NCI-H1417 treated with DMSO at 0.1 percent for 48 hours (cell line): ENCODE data around the gene MACROD2.

Experiments
- DNase-seq: peaks from one replicate; lab custom pipeline; 2025; lab: John Stamatoyannopoulos, UW

The MACROD2 gene

GRCh38 chr20:15445056-15445840 lies 1449.9 kb downstream of the MACROD2 start:
- no peak for DNase-seq

GRCh38 chr20:15446373-15446772 lies 1451.1 kb downstream of the MACROD2 start:
- no peak for DNase-seq

GRCh38 chr20:15447549-15447948 lies 1452.2 kb downstream of the MACROD2 start:
- no peak for DNase-seq

GRCh38 chr20:15449061-15449460 lies 1453.7 kb downstream of the MACROD2 start:
- DNase-seq = no peak

GRCh38 chr20:15451241-15451640 lies 1455.9 kb downstream of the MACROD2 start:
- DNase-seq = no peak

DNA sequence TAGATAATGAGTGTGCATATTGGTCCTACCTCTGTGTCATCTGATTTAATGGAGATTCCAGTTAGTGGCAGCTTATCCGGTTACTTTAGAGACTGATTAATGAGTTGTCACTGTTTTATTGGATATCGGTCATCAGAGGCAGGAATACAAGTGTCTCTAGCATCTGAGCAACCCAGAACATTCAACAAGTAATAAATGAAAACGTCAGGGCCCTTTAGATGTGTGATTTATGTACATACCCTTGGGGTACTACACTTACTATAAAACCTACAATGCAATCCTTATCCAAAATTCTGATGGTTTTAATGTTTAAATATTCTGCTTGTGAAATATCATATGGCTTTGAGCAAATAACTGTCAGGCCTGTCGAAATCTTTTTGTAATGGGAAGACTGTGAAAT lies 1460.0 kb downstream of the MACROD2 start:
- DNase-seq = no peak

DNA sequence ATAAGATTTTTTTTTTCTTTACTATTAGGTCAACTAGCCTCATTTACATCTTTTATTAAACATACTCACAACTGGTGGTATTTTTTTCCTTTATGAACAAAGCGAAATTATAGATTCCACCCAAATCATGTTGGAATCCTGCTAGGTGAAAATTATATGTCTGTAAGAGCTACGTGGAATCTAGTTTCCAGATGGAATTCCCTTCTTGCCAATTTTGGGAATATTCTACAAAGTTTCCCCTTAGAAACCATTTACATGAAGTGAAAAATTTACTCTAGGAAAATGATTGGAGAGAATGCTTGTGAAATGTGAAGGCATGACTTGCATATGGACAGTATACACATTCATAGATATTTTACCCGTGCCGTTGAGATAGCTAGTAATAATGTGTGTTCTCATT lies 1466.6 kb downstream of the MACROD2 start:
- no peak for DNase-seq

GRCh38 chr20:15475483-15475882 lies 1480.2 kb downstream of the MACROD2 start:
- peak; percentile 66 for DNase-seq

- DNase-seq = no peak
Observed at GRCh38 chr20:15476186-15476585, 1480.9 kb downstream of the MACROD2 start.

DNA sequence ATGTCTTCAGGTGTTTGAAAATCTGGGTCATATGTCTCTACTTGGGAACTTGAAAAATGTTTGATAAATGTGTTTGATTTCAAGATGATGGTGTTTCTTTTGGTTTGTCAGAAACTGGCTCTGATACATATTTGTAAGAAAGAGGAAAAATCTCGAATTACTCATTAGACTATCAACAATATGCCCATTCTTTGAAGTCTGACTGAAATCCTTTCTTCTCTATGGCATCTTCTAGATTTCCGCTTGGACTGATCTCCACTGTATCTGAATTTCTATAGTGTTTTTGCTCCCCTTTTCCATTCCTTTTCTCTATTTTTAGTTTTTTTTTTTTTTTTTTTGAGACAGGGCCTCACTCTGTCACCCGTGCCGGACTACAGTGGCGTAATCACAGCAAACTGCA lies 1481.5 kb downstream of the MACROD2 start:
- no peak for DNase-seq

DNA sequence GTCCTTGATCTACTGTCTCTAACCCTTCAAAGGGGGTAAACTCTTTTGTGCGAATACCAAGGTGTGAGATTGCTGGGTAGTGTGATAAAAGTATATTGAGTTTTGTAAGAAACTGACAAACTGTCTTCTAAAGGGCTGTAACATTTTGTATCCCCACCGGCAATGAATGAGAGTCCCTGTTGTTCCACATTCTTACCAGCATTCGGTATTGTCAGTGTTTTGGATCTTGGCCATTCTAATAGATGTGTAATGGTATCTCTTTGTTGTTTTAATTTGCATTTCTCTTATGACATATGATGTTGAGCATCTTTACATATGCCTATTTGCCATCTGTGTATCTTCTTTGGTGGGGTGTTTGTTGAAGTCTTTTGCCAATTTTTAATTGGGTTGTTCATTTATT lies 1487.2 kb downstream of the MACROD2 start:
- DNase-seq = no peak

DNA sequence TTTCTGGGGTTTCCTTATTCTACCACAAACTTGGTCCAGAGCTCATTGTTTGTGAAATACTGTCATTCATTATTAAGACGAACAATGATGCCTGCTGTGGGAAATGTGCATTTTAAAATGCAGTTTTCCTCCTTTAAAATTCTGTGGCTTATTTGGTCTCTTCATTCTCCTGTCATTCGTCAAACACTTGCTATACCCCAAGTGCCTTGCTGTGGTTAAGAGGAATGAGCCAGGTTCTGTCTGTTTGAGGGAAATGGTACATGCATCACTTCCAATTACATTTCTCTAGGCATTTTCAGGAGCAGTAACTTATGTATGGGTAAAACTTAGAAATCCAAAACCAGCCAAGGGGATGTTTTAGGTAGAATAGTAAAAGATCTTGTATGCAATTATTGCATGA lies 1490.2 kb downstream of the MACROD2 start:
- no peak for DNase-seq

DNA sequence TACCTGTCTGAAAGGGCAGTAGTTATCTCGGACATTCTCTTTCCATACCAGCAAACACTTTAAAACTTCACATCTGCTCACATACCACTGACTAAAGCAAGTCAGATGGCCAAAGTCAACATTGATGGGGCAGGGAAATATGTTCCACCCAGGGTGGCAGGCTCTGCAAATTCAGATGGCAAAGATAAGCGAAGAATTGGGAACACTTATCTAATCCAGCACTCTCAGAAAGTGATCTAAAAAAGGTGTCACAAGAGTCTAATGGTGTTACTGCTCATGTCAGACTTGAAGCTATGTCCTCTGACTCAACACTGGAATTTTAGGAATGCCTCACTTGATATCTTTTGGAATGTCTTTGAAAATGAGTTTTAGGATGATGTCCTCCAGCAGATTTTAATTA lies 1491.7 kb downstream of the MACROD2 start:
- DNase-seq = no peak

GRCh38 chr20:15487682-15488081 lies 1492.4 kb downstream of the MACROD2 start:
- DNase-seq = no peak

GRCh38 chr20:15491575-15491974 lies 1496.3 kb downstream of the MACROD2 start:
- no peak for DNase-seq

DNA sequence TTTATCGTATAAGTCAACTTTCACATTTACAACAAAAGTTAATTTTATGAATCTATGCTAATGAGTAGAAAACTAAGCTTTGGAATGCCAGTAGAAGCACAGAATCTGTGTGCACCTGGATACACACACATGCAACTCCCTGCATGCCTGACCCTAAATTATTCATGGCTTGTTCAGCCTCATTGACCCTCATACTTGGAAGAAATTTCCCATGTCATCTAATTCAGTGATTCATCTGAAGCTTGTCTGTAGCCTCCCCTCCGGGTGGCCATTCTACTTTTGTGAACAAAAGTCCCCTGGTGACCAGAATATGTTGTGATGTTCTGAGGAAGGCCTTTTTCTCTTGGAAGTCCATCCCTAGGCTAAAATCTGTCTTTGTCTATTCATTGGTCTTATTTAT lies 1499.5 kb downstream of the MACROD2 start:
- no peak for DNase-seq

GRCh38 chr20:15496501-15497039 lies 1501.3 kb downstream of the MACROD2 start:
- no peak for DNase-seq

DNA sequence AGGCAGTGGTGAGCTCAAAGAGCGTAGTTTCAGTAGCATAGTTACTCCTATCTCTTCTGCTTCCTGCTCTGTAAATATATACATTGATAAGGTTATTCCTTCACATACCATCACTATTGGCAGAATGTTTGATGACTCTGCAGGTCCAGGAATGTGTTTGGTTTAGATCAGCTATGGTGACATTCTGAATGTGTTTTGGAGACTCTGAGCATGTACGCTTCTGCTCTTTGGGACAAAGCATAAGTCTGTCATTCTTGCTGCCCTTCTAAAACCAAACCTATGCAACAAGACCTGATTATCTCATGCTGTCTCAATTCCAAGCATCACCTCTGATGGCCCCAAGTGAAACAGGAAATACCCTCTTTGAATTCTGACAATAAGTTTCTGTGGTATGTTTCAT lies 1503.6 kb downstream of the MACROD2 start:
- no peak for DNase-seq

GRCh38 chr20:15506311-15506710 lies 1511.0 kb downstream of the MACROD2 start:
- DNase-seq = no peak

DNA sequence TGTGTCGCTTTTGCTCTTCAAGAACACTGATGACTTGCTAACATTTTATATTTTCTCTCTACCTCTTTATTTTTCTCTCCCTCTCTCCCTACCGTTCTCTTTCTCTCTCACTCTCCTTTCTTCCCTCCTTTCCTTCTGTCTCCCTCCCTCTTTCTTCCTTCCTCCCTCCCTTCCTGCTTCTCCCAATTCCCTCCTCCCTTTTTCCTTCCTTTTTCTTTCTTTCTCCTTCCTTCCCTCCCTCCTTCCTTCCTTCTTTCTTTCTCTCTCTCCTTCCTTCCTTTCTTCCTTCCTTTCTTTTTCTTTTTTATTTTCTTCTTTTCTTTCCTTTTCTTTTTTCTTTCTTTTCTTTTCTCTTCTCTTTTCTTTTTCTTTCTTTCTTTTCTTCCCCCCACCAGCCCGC lies 1511.8 kb downstream of the MACROD2 start:
- DNase-seq = no peak

GRCh38 chr20:15511551-15511950 lies 1516.2 kb downstream of the MACROD2 start:
- DNase-seq = no peak

GRCh38 chr20:15512916-15513315 lies 1517.6 kb downstream of the MACROD2 start:
- DNase-seq = no peak

GRCh38 chr20:15515691-15516090 lies 1520.4 kb downstream of the MACROD2 start:
- DNase-seq = no peak

- DNase-seq = no peak
Observed at GRCh38 chr20:15520930-15521524, 1525.7 kb downstream of the MACROD2 start.
